Vagina (tissue), 2 donors: ENCODE data around the gene HDAC7.

ENCODE experiments used
- POLR2A ChIP-seq, 2 donors: fragments of 450-650 bp; IDR thresholded peaks; one replicate each; pipeline ENCODE4 v1.6.1; 2017; ENCODE audit warnings: antibody characterized with exemption in 2 of 2, mild to moderate bottlenecking in 2 of 2, moderate library complexity in 2 of 2
- POLR2AphosphoS5 ChIP-seq, 2 donors: sonication (generic); formaldehyde crosslinking; IDR thresholded peaks; one replicate each; pipeline ENCODE4 v1.9.0; 2017; ENCODE audit warnings: antibody characterized with exemption in 2 of 2, mild to moderate bottlenecking in 2 of 2, low read depth in 1 of 2; ENCODE audit not compliant: insufficient read depth in 1 of 2
- TF ChIP-seq, protein P1 (sequence below), 3 experiments: fragments of 450-650 bp in 2 of 3; fragments of 200-600 bp in 1 of 3; sonication (generic) in 1 of 3; IDR thresholded peaks; one replicate each; pipeline ENCODE4 v1.5.1; 2017 to 2019; ENCODE audit warnings: antibody characterized with exemption in 3 of 3, mild to moderate bottlenecking in 2 of 3, moderate library complexity in 2 of 3

DNA sequence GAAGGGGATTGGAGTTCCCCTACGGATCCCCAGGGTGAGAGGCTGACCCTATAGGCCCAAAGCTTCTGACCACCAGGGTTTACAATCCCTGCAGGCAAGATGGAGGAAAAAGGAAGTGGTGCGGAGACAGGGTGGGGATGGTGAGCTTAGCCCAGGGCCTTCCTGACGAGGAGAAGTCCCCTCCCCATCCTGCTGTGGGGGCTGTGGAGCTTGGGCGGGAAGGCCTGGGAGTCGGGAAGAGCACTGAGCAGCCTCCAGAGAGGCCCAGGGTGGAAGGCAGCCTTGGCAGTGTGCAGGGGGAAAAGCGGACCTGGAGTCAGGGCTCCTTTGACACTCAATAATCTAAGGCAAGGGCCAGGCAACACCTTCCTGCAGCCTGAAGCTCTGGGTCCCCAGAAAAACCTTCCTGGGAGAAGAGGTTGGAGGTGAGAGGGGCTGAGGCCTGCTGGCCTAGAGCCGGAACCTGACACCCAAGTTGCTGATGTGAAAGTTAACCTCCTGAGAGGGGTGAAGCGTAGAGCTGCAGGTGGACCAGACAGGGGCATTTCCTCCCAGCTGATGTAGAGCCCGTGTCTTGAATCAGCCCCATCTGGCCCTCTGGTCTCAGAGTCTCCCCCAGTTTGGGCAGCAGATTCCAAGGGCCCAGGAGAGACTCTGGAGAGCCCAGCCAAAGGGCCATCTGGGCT lies 6.0 kb downstream of the HDAC7 start:
- TF ChIP-seq, protein P1, sequence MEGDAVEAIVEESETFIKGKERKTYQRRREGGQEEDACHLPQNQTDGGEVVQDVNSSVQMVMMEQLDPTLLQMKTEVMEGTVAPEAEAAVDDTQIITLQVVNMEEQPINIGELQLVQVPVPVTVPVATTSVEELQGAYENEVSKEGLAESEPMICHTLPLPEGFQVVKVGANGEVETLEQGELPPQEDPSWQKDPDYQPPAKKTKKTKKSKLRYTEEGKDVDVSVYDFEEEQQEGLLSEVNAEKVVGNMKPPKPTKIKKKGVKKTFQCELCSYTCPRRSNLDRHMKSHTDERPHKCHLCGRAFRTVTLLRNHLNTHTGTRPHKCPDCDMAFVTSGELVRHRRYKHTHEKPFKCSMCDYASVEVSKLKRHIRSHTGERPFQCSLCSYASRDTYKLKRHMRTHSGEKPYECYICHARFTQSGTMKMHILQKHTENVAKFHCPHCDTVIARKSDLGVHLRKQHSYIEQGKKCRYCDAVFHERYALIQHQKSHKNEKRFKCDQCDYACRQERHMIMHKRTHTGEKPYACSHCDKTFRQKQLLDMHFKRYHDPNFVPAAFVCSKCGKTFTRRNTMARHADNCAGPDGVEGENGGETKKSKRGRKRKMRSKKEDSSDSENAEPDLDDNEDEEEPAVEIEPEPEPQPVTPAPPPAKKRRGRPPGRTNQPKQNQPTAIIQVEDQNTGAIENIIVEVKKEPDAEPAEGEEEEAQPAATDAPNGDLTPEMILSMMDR (IDR thresholded peaks at IDR 0.05): no peak
- no peak for TF ChIP-seq POLR2A (IDR thresholded peaks at IDR 0.05)
- TF ChIP-seq POLR2AphosphoS5 (IDR thresholded peaks at IDR 0.05; ENCODE audit: insufficient read depth in 1 of 2, low read depth in 1 of 2): no peak
